ENCODE measurements around the gene NXF1. TPM values are rescaled to one million over a fixed set of nuclear protein-coding genes. Genes with fewer than 3 reads are reported as not detected.

NXF1 gene
- total and polyA plus RNA-seq, 2 of the 8 experiments (the other 6 are each of a cell fraction or from before 2014, with no cell fraction given) = 48.1 to 49.8 TPM

- TF ChIP-seq SRF (IDR thresholded peaks at IDR 0.05; ENCODE audit: low read depth, low read length) (peak; percentile 85), EP300 (IDR thresholded peaks at IDR 0.05; ENCODE audit: borderline replicate concordance in 1 of 2, low read depth in 2 of 2, low read length in 2 of 2) (no peak), BACH1 (IDR thresholded peaks at IDR 0.05; ENCODE audit: low read length) (no peak), HDAC6 (IDR thresholded peaks at IDR 0.05; ENCODE audit: low read depth, low read length) (no peak), GABPA (IDR thresholded peaks at IDR 0.05; ENCODE audit: borderline replicate concordance, insufficient read depth, low read length) (peak; percentile 84; the same call in 1 of the 2 replicates), RAD21 (IDR thresholded peaks at IDR 0.05 in 1 of 2, conservative IDR thresholded peaks at IDR 0.05 in 1 of 2; ENCODE audit: low read depth in 2 of 2, low read length in 2 of 2) (no peak), TAF1 (IDR thresholded peaks at IDR 0.05; ENCODE audit: low read depth, low read length) (peak; percentile 96), TAF7 (optimal IDR thresholded peaks at IDR 0.05; ENCODE audit: borderline replicate concordance, low read depth, low read length) (peak; percentile 93), SIX5 (IDR thresholded peaks at IDR 0.05; ENCODE audit: low read depth, low read length) (no peak), SP4 (IDR thresholded peaks at IDR 0.05; ENCODE audit: low read length) (no peak), CEBPB (IDR thresholded peaks at IDR 0.05; ENCODE audit: low read depth, low read length) (no peak), CTCF (IDR thresholded peaks at IDR 0.05; ENCODE audit: control extremely low read depth in 1 of 3, insufficient read depth in 1 of 3, low read depth in 1 of 3, low read length in 3 of 3) (no peak), EZH2 (IDR thresholded peaks at IDR 0.05; ENCODE audit: low read depth, low read length, severe bottlenecking) (no peak)
Observed at GRCh38 chr11:62839050-62839945, 34.1 kb upstream of the NXF1 start, which contains the start of gene WDR74 (continued).

All from H1 (cell line).